Stimulated activated CD4-positive, alpha-beta T cell treated with anti-CD3 and anti-CD28 coated beads, TNF-alpha, amount 100 ng/mL, for 24 hours (primary cell): ENCODE data around the gene CORO1C.

Source experiments
- DNase-seq, 3 experiments: peaks; one replicate each; pipeline ENCODE4 v3.0.0-alpha.2; 2020; ENCODE audit warnings: low read depth in 3 of 3

Gene CORO1C

DNA sequence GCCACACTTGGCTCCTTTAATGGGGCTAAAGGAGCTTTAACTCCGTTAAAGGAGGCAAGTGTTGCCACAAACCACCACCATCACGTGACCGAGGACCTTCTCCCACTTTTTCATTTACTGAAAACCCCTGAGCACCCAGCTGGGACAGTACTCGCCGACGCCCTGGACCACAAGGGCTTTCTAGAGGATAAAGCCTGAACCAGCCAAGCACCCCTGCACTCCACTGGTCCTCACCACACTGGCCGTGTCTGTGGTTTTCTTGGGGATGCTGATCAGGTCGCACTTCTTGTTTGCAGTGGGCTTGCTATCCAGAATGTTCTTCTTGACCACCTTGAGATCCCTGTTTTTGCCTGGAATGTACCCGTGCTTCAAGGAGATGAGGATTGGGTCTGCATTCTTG lies 82.9 kb downstream of the CORO1C start:
- DNase-seq, result no peak

DNA sequence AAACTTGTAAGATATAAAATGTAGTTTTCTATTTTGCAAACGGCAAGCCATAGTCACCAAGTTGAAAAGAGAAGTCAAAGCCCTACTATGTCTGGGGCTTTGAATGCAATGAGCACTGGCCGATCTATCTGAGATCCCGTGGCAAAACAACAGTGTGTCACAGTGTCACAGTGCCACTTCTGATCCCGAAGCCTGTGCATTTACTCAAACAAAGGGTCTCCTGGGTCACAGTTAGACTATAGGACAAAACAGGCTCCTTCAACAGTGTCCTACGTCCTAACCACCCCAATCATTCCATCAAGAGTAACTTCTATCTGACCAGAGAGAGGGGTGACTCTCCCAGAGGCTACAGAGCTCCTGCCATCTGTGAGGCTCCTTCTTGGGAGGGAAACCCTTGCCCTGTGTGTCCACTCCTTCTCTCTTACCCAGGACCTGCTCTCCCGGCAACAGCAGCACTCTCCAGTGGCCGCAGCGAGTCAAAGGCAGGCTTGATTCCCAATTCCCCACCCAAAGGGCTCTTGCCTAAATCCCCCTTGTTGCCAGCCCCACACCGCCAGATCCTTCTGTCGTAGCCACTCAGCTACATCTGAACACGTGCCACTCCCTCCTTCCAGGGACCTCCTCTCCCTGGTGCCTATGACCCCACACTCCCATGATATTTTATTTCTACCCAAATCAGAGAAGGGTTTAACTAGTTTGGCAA lies 83.6 kb downstream of the CORO1C start:
- DNase-seq, result no peak

DNA sequence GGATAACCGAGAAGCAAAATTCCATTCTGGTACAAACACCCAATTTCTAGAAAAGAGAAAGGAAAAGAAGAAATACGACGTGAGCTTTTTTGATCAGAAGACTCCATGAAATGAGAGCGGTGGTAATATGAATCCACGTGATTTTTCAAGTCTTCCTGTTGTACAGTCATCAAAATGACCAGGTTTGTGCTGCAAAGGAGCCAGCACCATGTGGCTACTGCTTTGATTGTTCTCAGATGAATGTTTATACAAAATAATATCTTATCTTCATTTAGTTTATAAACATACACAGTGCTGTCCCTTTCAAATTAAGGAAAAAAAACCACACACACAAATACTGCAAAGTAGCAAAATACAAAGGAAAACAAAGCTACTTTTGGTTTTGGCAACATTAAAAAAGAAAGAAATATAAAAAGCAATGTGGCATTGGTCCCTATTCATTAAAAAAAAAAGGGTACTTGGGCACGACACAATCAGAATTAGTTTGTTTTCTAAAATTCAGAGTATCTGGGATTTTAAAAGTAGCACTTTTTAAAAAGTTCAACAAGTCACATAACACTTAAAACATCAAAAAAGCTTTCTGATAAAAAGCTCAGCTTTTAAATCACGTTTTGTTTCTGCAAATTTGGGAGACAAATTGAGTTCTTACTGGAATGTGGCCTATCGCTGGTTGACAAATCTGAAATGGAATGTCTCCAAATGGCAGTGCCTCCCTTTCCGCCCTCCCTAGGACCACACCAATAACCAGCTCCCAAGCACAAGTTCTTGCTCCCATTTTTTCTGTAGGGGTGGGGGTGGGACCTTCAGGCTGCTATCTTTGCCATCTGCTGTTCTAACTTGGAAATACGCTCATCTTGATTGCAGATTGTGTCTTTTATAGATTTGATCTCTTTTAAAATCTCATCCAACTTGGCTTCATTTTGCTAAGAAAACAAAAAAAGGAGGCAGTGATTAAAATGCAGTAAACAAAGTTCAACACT lies 84.4 kb downstream of the CORO1C start:
- DNase-seq, result no peak

DNA sequence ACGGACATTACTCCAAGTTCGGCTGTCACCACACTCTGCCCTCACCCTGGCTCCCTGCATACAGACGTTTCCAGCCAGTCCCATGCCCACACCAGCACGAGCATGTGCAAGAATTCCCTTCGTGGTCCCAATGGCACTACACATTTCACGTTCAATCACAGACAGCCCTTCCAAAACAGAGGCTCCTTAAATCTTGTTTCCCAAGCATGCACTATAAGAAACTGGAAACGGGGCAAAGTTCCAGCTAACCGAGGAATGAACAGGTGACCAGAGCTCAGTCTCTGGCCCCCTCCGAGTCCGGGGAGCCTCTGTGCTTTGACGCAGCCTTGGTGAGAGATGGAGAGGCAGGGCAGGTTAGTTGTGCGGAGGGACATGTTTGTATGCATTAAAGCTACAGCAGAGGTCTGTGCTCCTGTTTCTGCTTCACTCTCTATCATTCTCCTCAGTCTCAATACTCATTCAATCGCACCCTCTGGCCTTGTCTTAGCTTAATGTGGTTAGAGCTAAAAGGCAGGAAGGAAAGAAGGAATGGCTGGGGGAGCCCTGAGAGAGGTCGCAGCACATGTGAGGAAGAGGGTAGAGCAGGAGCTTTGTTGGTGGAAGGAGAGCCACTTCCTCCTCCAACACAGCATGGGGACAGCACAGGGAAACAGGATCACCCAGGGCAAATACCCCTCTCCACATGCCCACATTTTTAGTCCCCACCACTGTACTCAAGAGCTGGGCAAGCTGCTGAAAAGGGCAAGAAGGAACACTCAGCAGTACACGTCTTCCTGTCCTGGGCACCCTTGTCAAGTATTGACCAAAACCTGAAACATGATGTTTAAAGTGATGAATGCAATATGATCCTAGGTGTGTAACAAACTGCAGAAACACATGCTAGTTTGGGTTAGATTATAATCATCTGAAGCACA lies 85.4 kb downstream of the CORO1C start:
- no peak for DNase-seq

DNA sequence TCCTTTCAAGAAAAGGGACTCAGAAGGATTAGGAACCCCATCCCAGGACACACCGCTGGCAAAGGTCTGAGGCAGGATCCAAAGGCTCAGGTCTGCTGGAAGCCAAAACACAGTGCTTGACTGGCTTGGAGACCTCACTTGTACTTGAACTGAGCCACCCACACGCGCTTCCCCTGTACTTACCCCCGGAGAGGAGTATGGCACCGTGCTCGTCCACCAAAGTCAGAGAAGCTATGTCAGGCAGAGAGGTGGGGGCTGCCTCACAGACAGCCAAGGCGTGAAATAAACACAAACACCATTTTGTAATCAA lies 86.6 kb downstream of the CORO1C start:
- no peak for DNase-seq

DNA sequence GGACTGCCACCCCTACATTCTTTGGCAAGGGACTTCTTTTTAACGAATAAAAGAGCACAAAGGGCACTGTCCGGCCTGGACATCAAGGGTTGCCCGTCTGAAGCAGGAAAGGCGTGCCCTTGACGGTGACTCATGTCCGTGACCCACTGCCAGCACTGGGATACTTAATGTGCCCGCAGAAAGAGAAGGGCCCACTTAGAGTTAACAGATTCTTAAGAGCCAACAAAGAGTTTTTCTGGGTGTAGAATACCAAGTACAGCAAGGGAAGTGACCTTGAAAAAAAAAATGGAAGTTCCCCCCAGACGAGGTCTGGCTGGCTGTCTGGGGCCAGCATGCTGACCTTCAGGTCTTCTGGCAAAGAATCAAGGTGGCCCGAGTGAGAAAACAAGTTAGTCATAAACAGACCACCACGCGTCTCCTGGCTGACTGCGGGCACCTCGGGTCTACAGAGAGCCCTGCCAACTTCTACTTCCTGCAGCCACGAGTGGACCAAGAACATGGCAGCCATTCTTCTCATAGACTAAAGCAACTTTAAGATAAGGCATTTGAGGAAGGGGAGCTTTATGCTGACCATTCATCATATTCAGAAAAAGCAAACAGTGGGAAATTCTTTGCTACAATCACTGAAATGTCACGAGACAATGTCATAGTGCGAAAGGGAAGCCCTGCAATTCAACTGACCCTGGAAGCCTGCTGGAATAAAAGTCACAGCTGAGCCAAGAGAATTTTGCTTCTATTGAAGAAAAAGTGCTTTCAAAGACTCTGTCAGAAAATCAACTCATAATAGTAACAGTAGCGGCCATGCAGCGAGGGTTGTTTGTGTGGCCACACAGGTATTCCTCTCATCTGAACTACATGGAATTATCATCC lies 87.1 kb downstream of the CORO1C start:
- no peak for DNase-seq

DNA sequence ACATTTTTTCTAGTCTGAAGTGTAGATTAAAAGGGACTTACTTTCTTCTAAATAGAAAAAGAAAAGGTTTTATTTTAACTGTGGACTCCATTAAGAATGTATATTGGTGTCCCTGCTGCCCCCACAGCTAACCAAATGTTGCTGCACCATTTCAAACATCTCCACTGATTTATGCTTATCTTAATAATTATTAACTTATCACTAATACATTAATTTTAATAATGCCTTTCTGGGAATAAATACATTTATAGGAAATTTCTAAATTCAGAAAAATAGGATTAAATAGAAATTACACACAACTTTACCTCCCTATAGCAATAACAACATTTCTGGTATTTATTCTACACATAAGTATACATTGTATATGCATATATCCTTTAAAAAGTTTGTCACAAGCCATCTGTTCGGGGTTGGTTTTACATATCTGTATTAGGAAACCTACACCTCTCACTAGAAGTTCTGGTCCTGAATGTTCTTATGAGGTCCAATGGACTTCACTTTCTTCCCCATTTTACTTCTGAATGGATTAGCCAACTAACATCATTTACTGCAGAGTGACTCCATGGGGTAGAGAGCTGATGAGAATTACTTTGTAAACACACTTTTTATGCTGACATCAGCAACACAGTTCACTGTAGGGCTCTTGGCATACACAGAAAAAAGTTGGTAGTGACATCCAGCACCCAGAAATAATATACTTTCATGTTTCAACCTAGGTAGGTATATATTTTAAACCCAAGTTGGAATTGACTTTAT lies 88.2 kb downstream of the CORO1C start:
- DNase-seq, result no peak

DNA sequence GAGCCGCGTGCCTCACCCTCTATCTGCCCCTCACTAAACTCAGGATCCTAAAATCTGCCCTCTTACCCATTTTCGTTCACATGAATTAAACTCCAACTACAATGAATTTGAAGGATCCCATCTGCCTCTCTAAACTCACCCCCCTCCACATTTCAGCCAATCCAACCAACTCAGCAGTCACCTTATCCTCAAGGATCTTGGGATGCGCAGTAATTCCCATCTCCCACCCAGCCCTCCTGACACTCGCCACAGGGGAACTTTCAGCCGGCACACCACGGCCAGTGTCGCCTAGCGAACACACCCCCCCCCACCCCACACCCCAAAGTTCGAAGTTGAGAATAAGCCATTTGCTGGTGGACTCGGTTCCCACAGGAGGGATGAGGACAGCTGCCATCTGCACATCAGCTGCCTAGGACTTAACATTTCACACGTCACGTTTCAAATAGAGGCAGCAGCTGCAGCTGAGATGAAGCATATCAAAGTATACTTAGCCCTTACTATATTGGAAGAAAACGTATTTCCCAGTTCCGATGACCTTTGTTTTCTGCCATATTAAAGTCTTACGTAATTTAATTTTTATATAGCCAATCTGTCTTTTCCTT lies 88.9 kb downstream of the CORO1C start:
- DNase-seq, result no peak

DNA sequence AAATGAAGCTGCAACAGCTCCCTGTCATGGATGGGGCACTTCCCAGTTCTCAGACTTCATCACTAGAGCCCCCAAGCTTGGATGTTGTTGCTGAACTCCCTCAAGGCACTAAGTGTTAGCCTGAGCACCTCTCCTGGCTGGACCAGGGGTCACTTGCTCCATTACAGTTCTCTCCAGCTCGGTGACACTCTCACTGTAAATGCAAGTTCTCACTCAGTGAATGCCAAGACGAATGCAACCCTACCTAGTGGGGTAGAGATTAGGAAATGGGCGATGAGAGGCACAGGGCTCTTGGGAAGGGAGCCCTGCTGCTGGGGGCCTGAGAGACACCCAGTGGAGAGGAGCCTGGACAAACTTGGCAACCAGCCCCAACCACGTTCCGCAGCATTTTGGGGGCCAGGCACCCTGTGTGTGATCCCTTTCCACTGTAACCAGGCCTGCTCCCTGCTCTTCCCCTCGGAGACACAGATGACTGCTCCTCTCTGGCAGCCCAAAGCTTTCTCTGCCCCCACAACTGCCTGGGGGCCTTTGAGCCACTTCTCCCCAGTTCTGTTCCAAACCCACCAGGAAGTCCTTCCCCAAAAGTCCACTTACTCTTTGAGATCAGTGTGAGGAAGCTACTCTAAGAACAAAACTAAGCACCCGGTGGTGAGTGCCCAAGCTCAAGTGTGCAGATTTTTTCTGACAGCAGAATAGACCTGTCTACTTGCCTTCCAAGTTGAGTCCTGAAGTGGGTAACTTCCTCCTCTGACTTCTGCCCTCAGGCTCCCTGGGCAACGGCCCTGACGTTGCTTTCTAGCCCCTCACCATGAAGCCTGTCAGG lies 89.7 kb downstream of the CORO1C start:
- no peak for DNase-seq

DNA sequence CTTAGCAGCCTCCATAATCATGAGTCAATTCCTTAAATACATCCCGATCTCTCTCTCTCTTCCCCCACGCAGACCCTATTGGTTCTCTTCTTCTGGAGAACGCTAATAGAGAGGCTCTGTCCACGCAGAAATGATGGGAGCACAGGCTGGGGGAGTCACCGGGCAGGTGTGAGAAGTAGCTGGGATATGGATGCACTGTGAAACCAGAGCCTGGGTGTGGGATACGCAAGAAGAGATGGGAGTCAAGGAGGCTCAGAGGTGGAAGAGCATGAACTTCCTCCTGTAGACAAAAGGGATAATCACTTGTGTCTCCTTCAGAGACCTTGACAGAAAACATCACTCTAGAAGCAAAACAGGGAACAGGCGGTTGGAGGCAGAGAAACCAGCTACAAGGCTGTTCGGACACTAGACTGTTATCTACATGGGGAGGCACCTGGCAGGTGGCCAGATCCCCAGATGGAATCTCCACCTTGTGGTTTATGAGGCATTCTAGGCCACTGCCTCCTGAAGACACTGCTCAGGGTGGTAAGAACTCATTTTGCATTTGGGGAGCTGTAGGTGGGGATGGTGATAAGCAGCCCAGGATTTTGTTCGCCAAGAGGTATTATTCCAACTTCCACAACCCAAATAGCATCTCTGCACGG lies 90.4 kb downstream of the CORO1C start:
- no peak for DNase-seq

DNA sequence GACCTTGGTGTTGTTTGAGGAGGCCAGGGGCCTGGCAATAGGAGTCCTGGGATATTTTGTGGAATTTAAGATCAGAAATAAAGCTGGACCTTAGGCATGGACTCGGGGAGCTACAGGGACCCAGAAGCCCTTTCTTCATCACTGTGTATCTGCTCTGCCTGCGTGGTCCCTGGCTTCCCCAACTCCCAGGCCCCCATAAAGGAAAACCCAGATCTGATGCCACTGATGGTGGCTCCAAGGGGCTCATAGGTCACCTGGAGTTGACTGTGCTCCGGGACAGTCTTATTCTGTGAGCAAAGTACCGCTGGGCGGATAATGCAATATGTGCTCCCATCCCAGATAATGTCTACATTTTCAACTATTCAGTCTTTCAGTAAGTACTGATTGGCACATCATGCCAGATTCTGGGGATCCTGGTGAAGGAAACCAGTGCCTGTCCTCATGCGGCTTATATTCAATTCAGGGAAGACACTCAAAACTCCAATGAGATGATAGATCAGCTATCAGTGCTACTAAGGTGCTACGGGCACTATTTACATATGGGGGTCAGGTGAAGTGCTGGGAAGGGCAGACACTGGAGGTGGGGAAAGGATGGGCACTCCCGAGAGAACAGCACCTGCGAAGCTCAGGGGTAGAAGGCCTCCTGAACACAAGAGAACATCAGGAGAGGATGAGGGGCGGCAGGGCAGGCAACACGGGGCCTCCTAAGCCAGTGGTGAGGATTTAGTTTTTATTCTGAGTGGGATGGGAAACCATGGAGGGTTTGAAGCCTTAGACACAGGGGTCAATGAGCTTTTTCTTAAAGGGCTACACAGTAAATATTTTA lies 92.1 kb downstream of the CORO1C start:
- DNase-seq, result no peak

DNA sequence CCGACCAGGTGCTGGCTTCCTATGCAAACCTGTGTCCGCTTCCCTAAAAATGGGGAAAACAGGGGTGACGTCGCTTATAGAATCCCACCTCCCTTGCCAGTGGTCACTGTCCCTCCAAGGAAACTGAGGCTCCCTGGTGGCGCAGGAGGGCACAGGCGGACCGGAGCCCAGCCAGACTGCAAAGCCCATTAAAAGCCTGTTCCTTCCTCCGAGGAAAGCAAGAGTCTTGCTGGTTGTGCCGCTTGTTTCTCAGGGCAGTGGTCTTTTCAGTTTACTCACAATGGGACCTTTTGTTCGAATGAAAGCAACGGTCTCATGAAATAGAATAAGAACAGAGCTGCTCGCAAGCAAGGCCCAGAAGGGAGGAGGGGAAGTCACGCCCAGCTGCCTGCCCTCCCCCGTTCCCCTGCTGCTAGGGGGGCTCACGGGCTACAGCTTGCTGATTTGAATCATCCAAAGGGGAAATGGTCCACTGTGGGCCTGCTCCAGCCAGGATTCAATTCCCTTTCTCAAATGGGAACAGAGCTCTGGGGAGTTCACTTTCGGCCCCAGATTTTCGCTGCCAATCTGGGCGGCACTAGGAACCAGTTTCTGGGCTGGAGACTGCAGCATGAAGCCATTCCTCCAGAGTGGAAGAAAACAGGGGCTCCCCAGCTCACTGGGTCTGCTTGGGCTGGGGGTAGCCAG lies 93.0 kb downstream of the CORO1C start:
- DNase-seq, result no peak

DNA sequence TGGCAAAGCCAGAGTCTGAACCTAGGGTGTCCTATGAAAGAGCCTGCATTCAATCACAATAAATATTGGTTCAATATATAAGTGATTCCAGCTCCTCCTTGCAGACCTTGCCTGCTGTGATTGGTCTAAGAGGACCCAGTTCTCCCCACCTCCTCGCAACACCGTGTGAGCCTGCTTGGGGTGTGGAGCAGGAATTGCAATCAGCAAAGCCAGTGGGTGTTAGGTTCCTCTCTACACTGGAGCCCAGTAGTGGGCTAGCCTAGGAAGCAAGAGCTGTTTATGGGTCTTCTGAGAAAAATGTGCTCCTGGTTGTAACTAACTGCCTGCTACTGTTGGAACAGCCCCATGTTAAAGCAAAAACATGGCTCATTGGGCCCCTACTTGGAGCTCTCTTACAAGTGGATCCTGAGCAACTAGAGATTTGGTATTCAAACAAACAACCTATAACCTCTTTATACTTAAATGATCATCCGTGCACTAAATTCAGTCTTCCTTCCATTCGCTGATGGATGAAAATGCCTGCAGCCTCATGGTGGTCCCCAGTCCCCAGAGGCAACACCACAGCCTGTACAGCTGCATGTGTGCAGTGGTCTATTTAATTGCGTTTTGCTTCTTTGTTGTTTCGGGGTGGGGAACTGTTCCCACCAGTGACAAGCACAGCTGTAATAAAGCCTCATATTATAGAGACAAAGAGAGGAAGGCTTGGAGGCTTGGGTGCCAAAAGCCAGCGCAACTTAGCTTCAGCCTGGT lies 93.9 kb downstream of the CORO1C start:
- DNase-seq, result no peak

DNA sequence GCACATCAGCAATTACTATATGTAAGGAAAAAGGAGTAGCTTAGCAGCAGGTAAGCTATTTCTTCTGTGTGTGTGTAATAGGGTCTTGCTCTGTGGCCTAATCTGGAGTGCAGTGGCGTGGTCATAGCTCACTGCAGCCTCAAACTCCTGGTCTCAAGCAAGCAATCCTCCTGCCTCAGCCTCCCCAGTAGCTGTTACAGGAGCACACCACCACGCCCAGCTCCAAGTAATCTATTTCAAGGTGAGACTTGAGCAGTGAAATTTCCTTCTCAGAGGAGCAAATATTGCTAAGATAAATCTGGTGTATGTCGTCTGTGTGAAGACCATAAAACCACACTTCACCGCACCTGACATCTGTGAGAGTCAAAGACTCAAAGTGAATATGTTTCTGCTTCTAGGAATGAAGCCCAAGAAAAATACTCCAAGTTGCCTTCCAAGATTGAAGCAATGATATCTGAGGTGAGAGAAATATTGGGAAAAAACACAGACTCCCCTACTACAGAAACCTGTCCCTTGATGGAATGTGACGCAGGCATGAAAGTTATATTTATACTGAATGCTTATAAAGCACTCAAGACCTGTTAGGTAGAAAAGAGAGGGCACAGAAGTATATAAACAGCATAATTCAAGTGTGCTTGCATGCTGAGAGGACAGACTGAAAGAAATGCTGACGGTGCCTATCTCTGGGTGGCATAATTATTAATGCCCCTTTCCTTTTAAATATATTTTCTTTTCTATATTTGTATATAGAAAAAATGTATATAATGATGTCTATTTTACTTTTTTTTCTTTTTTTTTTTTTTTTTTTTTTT lies 95.1 kb downstream of the CORO1C start:
- DNase-seq, result no peak

DNA sequence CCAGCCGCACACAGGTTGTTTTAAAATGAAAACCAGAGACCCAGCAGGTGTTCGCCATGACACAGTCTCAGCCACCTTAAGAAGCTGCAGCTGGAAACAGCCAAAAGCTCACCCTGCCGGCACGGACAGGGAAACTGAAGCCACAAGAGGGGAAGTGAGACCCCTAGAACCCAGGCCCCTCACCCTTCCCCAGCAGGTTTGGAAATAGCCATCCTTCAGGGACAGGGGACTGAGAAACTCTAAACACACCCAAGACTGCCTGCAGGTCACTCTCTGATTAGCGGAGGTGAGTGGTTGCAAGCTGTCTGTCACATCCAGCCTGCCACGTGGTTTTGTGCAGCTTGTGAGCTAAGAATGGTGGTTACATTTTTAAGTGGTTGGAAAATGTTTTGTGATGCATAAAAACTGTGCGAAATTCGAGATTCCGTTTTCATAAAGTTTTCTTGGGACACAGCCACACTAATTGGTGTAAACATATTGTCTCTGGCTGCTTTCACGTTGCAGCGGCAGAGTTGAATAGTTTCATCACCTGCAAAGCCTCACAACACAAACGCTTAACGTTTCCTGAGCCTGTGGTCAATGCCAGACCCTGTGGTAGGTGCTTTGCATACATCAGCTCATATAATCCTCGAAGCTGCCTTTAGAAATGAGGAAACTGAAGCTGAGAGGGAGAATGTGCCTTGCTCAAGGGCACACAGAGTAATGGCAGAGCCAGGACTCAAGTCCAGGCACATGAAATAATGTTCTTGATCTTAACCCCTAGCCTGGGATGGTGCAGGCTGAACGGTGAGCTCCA lies 95.9 kb downstream of the CORO1C start:
- no peak for DNase-seq
